NCI-H1105 (cell line): ENCODE measurements around the gene MUC20.
"Not testable (repeated sequence)": the region's sequence is repeated elsewhere in the genome, so short reads cannot be mapped to it uniquely, and the experiment has no call there.

Experiments used
- DNase-seq: peaks from one replicate; lab custom pipeline; 2025; lab: John Stamatoyannopoulos, UW

MUC20 gene

GRCh38 chr3:195770841-195771645 is 50.3 kb downstream of the MUC20 start:
- not testable (repeated sequence) for DNase-seq

- no peak for DNase-seq
Observed at GRCh38 chr3:195771646-195772300, 51.0 kb downstream of the MUC20 start.

GRCh38 chr3:195773956-195774537 is 53.3 kb downstream of the MUC20 start:
- no peak for DNase-seq

- DNase-seq: peak; percentile 46
Observed at GRCh38 chr3:195774917-195775316, 54.1 kb downstream of the MUC20 start.

- DNase-seq: no peak
Observed at GRCh38 chr3:195777975-195778374, 57.2 kb downstream of the MUC20 start.

- not testable (repeated sequence) for DNase-seq
Observed at GRCh38 chr3:195781236-195781635, 60.5 kb downstream of the MUC20 start.
